Esophagus muscularis mucosa (tissue), 3 donors: ENCODE data around the gene NSMCE1.

Experiments
- POLR2AphosphoS5 ChIP-seq, 2 donors: sonication (generic); formaldehyde crosslinking; IDR thresholded peaks; one replicate each; pipeline ENCODE4 v1.6.1; 2017; ENCODE audit warnings: antibody characterized with exemption in 2 of 2
- TF ChIP-seq, protein P1 (sequence below), 3 experiments: fragments of 200-600 bp in 2 of 3; fragments of 450-650 bp in 1 of 3; sonication (generic) in 2 of 3; IDR thresholded peaks; one replicate each; pipeline ENCODE4 v1.5.1; 2017 to 2019; ENCODE audit warnings: antibody characterized with exemption in 3 of 3, mild to moderate bottlenecking in 2 of 3, moderate library complexity in 1 of 3

DNA sequence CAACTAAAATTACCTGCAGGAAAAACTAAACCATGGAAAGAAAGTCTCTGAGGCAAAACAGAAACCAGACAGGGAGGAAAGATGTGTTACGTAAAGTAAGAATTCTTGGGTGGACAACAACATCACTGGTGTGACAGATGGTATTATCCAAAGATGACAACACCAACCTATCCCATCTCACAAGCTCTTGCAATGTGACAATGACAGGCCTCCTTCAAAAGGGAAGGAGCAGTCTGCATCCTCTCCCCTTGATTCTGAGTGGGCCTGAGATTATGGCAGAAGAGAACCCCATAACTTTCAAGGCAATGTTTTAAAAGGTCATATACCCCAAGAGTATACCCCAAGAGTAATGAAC lies 82.8 kb downstream of the NSMCE1 start:
- no peak for TF ChIP-seq POLR2AphosphoS5 (IDR thresholded peaks at IDR 0.05)
- TF ChIP-seq, protein P1, sequence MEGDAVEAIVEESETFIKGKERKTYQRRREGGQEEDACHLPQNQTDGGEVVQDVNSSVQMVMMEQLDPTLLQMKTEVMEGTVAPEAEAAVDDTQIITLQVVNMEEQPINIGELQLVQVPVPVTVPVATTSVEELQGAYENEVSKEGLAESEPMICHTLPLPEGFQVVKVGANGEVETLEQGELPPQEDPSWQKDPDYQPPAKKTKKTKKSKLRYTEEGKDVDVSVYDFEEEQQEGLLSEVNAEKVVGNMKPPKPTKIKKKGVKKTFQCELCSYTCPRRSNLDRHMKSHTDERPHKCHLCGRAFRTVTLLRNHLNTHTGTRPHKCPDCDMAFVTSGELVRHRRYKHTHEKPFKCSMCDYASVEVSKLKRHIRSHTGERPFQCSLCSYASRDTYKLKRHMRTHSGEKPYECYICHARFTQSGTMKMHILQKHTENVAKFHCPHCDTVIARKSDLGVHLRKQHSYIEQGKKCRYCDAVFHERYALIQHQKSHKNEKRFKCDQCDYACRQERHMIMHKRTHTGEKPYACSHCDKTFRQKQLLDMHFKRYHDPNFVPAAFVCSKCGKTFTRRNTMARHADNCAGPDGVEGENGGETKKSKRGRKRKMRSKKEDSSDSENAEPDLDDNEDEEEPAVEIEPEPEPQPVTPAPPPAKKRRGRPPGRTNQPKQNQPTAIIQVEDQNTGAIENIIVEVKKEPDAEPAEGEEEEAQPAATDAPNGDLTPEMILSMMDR (IDR thresholded peaks at IDR 0.05) = no peak
